HG03571 (cell line): ENCODE data around the gene LRRC8C.

Experiments
- ATAC-seq: cut with Tn5 transposase; IDR thresholded peaks from one replicate; pipeline ENCODE4 v1.9.1; 2021; ENCODE audit not compliant: unreplicated experiment

Gene LRRC8C

DNA sequence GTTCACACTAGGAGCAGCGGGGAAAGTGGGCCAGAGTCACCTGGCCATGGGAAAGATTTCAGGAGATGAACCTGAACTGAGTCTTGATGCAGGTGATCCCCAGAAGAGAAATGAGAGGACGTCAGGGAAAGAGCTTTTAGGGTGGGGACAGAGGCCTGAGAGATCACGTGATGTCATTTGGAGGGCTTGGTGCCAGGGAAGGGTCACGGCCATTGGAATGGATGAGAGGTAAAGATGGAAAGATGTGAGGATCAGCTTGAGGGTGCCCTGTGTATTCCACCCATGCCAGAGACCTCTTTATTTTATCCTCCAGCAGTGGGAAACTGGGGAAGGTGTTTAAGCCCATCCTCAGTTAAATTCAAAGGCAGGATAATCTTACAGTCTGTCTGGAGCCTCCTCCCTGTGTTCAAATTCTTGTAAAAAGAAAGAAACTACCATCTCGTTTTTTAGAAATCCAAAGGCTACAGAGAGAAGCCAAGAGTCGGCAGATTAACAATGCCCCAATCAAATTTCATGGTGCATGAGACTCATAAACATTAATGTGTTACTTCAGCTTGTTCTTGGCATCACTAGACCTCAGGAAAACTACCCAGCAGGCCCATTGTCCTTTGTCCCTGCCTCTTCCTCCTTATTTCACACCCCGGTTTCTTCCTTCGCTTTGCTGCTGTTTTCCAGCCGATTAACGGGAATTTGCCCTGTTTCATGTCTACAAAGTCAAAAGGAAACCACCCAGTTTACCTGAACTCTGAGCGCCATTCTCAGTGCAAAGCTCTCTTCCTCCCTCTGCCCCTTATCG lies 94.8 kb downstream of the LRRC8C start:
- ATAC-seq = no peak

- no peak for ATAC-seq
Measured at GRCh38 chr1:89728381-89728780, 95.5 kb downstream of the LRRC8C start.

- ATAC-seq = no peak
Measured at GRCh38 chr1:89732206-89732605, 99.3 kb downstream of the LRRC8C start.

DNA sequence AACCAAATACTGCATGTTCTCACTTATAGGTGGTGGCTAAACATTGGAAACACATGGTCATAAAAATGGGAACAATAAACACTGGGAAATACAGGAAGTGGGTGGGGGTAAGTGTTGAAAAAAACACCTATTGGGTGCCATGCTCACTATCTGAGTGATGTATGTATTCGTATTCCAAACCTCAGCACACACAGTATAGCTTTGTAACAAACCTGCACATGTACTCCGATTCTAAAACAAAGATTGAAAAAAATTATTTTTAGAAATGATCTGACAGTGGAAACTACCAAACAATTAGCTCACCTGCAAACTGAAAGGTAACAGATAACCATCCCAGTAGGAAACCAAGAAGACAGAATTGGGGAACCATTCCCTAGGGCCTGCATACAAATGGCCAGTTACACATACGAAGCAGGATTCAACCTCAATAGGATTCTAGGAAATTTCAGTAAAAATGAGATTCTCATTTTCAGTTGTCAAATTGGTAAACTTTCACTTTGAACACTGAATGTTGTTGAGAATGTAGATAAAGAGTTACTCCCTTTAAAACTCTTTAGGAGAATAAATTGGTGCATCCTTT lies 99.8 kb downstream of the LRRC8C start:
- no peak for ATAC-seq

GRCh38 chr1:89733748-89734147 lies 100.8 kb downstream of the LRRC8C start:
- no peak for ATAC-seq

GRCh38 chr1:89734442-89734841 lies 101.5 kb downstream of the LRRC8C start:
- no peak for ATAC-seq

DNA sequence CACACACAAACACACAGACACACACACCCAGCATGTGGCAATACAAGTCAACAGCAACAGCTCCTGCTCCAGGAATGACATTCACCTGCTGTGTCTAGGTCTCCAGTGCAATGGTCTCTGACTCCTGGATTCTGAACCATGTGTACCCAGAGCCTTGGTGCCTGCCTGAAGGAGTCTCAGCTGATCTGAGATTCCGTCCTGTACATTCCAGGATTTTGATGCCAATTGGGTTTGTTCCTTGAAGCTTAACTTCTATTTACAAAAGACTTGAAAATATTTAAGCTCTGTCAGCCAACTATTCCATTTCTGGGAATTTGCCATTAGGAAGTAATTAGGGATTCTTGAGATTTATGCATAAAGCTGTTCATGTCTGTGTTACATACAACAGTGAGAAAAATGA lies 102.6 kb downstream of the LRRC8C start:
- no peak for ATAC-seq

DNA sequence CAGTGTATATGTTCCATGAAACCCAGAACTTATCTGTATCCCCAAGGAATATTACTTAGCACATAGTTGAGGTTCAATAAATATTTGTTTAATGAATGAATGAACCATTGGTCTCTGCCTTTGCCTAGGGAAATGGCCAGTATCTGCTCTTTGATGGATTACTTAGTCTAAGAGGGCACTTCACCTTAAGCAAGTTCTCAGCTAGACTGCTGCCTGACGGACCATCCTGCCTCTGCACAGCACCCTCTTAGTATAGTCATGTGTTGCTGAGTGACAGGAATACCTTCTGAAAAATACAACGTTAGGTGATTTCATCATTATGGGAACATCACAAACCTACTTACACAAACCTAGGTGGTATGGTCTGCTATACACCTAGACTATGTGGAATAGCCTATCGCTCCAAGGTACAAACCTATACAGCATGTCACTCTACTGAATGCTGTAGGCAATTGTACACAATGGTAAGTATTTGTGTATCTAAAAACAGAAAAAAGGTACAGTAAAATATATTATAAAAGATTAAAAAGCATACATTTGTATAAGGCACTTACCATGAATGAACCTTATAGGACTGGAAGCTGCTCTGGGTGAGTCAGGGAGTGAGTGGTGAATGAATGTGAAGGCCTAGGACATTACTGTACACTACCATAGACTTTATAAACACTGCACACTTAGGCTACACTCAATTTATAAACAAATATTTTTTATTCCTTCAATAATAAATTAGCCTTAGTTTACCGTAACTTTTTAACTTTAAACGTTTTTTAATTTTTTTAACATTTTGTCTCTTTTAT lies 104.2 kb downstream of the LRRC8C start:
- no peak for ATAC-seq

GRCh38 chr1:89737985-89738510 lies 105.1 kb downstream of the LRRC8C start:
- no peak for ATAC-seq

GRCh38 chr1:89739013-89739843 lies 106.3 kb downstream of the LRRC8C start:
- no peak for ATAC-seq

- no peak for ATAC-seq
Measured at GRCh38 chr1:89739844-89740216, 106.9 kb downstream of the LRRC8C start.

- no peak for ATAC-seq
Measured at GRCh38 chr1:89743788-89744187, 110.9 kb downstream of the LRRC8C start.

GRCh38 chr1:89746424-89747149 lies 113.7 kb downstream of the LRRC8C start:
- no peak for ATAC-seq

- ATAC-seq = no peak
Measured at GRCh38 chr1:89753761-89754160, 120.8 kb downstream of the LRRC8C start.

DNA sequence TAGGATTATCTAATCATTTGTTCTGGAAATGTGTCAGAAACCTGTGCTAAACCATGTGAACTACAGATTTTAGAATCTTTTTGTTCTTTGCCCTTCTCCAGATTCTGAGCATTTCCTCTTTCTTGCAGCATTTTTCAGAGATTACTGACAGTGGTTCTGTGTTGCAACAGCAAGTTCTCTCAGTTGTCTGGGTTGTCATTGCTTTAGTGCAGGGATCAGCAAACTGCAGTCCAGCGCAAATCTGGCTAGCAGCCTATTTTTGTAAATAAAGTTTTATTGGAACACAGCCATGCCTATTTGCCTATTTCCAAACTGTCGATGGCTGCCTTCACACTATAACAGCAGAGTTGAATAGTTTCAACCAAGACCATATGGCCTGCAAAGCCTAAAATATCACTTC lies 121.6 kb downstream of the LRRC8C start:
- no peak for ATAC-seq

DNA sequence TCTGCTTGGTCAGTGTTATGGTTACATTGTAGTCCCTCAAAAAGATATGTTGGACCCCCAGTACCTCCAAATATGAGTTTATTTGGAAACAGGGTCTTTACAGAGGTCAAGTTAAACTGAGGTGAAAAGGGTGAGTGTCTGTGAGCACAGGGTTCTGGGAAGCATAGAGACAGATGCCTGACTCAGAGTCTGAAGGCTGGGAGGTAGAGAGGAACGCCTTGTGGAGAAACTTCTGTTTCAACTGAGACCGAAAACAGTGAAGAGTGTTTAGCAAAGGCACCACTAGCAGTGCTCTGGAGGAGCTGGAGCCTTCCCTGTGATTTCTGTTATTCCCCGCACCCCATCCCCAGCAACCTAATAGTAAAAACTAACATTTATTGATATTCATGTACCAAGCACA lies 122.7 kb downstream of the LRRC8C start:
- ATAC-seq = no peak

DNA sequence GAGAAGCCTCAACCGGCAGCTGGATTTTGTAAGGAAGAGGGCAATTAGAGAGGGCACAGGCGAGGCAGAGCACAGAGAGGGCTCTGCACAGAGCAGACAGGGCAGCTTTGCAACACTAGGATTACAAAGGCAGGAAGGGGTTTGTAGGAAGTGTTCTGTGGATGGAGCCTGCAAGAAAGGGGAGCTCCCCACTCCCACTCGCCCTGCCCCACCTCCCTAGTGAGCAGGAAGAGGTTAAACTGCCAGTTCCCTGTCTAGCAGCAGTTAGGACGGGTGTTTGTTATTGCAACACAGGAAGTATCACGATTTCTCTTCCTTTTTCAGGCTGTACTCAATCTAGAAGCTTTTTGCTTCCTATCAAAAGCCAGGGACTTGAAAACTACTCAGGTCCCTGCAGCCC lies 124.6 kb downstream of the LRRC8C start:
- ATAC-seq = peak; percentile 62

GRCh38 chr1:89758156-89758555 lies 125.2 kb downstream of the LRRC8C start:
- no peak for ATAC-seq

DNA sequence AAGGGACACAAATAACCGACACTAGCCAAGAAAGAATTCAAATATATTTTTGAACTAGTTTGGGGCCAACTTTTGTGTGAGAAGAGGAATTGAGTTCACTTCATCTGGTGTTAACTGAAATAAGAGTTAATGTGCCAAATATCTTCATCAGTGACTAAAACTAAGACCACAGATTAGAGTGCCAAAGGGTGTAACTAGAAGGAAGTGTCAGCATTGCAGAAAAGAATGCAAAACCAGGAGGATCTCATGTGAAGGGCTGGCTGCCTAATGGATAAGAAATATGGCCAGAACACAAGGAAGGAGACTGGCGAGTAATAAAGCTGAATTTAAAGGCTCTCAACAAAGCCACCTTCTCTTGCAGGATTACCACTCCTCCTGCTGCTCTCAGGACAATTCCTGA lies 126.1 kb downstream of the LRRC8C start:
- no peak for ATAC-seq

DNA sequence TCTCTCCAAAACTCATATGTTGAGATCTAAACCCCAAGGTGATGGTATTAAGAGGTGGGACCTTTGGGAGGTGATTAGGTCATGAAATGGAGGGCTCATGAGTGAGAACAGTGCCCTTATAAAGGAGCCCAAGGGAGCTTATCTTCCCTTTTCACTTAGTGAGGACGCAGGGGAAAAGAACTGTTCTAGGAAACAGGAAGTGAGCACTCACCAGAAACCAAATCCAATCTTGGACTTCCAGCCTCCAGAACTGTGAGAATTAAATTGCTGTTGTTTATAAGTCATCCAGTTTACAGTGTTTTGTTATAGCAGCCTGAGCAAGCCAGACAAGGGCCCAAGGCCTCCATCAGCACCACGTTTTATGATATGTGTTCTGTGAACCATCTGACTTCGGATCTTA lies 127.6 kb downstream of the LRRC8C start:
- ATAC-seq = no peak
